HG03139 (cell line): ENCODE data around the gene RILPL2.
"Not testable (repeated sequence)": the region's sequence is repeated elsewhere in the genome, so short reads cannot be mapped to it uniquely, and the experiment has no call there.

Experiments used
- ATAC-seq: cut with Tn5 transposase; IDR thresholded peaks from one replicate; pipeline ENCODE4 v1.9.1; 2021; ENCODE audit not compliant: unreplicated experiment

Gene RILPL2

DNA sequence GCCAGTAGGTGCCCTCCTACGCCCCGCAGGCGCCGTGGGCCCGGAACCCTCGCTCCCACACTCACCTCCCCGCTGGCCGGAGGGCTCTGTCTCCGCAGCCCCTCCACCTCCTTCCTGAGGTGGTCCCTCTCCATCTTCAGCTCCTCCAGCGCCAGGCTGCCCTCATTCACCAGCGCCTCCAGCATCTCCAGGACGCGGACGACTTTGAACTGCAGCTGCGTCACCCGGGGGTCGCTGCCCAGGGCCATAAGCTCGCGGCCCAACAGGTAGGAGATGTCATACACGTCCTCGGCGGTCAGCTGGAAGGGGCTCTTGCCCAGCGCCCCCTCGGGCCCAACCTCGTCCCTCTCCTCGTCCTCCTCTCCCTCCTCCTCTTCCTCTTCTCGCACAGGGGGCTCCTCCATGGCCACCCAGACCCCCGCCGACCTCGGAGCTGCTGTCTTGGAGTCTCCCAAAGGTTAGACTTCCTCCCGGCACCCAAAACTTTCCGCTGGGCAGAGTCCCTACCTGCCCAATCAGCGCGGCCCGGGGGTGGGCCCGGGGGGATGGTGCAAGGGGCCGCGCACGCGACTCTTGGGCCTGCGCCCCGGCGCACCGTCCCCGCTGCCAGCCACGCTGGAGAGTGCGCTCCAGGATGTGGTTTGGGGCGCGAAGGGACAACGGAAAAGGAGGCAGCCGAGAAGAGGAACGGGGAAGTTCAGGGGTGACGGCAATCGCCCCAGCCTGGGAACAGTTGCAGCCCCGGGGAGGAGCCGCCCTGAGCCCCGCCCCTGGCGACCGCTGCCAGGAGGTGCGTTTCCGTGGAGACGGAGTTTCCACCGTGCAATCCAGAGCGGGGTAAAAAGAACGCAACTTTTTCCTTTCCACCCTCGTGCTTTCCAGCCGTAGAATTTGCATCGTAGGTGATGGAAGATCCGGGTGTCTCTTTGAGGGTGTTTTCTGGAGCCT is at the start of gene RILPL2:
Gene RILPL2 (minus strand): TSS at position 668 of the 948 bp plus-strand sequence. CDS start 264 bp downstream, at position 404.
- peak; percentile 61 for ATAC-seq

DNA sequence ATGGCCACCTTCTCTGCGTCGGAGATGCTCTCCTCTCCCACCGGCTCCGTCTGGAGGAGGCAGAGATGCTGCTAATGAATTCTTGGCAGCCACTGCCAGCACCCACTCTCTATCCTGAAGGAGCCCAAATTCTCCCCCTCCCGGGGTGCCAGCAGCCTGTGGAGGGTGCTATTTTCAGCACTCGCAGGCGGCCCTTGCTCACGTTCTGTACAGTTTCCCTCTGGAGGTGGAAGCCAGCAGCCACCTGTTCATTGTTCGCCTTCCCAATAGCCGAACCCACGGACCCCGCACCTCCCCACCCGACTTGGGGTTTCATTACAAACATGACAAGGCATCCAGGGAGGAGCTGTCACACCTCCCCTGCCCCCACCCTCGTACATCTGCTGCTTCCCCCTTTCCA is 49.3 kb upstream of the RILPL2 start:
- no peak for ATAC-seq

GRCh38 chr12:123483602-123484248 is 47.2 kb upstream of the RILPL2 start:
- ATAC-seq: no peak

- ATAC-seq: no peak
Observed at GRCh38 chr12:123482876-123483275, 46.4 kb upstream of the RILPL2 start.

DNA sequence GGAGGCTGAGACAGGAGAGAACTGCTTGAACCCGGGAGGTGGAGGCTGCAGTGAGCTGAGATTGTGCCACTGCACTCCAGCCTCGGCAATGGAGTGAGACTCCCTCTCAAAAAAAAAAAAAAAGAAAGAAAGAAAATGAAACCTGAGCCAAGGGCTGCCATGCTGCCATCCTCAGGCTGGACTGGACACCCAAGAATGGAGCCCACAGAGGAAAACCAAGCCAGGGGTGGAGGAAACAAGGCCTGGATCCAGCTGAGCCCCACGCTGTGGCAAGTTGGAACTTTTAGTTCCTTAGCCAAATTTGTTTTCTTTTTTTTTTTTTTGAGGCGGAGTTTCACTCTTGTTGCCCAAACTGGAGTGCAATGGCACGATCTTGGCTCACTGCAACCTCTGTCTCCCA is 44.8 kb upstream of the RILPL2 start:
- ATAC-seq: not testable (repeated sequence)

DNA sequence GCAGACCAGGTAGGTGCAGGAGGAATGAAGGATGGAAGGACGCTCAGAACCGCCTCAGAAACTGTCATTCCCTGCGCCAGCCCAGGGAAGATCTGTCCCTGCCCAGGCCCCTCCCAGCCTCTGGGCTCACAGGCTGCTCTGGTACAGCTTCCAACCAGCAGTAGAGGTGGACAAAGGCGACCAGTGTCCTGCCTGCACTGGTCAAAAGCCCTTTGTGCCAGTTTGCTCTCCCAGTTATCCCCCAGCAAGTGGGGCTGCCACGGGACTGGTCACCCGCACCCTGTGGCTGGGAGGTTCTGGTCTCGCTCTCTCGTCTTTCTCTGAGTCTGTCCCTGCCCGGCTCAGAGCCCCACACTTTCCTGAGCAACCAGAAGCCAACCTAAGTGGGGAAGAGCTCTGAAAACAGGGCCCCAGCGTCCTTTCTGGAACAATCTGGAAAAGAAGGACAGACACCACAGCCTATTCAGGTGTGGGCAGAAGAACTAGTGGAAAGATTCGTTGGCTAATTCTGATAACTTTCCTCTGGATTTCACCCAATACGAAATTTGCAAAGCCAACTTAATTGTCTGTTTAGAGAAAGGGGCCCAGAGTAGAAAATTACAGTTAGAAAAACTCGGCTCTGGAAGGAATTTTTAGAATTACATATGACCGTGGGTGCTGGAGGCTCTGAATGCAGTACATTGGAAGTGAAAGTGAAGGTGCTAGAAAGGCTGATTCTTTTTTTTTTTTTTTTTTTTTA is 43.1 kb upstream of the RILPL2 start:
- no peak for ATAC-seq

GRCh38 chr12:123478762-123479161 is 42.3 kb upstream of the RILPL2 start:
- ATAC-seq: no peak

DNA sequence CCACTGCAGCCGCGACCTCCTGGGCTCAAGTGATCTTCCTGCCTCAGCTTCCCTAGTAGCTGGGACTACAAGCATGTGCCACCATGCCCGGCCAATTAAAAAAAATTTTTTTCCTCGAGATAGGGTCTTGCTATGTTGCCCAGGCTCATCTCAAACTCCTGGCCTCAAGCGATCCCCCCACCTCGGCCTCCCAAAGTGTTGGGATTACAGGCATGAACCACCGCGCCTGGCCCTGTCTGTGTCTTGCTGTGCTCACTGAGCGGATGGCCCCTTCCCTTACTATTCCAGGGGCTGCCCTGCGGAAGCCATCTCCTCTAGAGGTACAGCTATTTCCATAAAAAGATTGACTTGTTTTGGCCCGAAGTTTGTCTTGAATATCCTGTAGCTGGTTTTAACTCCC is 41.6 kb upstream of the RILPL2 start:
- no peak for ATAC-seq

- no peak for ATAC-seq
Observed at GRCh38 chr12:123475246-123475703, 38.8 kb upstream of the RILPL2 start.

- no peak for ATAC-seq
Observed at GRCh38 chr12:123474485-123475245, 38.2 kb upstream of the RILPL2 start.

GRCh38 chr12:123472438-123472849 is 36.0 kb upstream of the RILPL2 start:
- no peak for ATAC-seq

DNA sequence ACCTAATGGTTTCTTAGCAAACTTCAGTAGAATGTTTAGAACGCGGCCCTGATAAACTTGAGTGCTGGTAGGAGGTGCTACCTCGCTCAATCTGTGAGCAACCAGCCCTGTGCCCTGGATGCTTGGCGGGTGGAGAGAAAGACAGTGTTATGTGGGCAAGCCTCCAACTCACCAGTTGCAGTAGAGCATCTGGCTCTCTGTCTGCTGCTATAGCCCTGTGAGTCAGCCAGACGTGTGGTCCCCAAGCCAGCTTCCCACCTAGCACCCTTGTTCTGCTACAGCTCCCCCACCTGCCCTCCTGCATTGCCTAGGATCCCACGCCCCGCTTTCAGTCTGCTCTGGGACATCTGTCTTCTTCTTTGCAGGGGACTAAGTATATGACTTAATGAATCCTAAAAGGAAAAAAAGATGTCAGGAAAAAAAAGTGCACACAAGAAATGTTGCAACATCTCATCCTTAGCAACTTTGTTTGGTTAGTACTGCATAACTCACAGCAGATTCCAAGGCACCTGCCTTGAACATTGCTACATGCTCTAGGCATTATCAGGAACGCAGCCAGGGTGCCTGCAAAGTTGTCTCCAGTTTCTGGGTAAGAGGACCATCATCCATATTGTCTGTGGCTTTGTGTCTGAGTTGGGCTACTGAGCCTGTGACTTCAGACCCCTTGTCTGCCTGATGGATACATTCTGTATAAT is 35.0 kb upstream of the RILPL2 start:
- no peak for ATAC-seq

- ATAC-seq: no peak
Observed at GRCh38 chr12:123469978-123470377, 33.5 kb upstream of the RILPL2 start.

DNA sequence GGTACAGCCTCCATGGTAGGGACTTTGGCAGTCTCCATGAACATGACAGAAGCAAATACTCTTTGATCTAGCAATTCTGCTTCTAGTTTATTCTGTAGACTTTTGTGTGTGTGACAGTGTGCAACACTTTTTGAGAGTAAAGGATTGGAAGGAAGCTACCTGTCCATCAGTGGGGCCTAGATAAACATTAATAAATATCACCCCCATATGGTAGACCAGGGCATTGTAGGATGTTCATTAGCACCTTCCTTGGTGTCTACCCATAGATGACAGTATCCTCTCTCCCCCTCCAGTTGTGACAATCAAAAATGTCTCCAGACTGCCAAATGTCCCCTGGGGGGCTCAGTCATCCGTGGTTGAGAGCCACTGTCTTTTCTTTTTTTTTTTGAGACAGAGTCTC is 32.3 kb upstream of the RILPL2 start:
- ATAC-seq: peak; percentile 70

GRCh38 chr12:123465084-123465483 is 28.6 kb upstream of the RILPL2 start:
- ATAC-seq: no peak

GRCh38 chr12:123463174-123463573 is 26.7 kb upstream of the RILPL2 start:
- not testable (repeated sequence) for ATAC-seq

GRCh38 chr12:123457980-123458779 is 21.7 kb upstream of the RILPL2 start, which contains the start of gene SNRNP35:
TSS of gene SNRNP35 (plus strand) at chr12:123458139. CDS start at chr12:123465541, 7,402 bp downstream.
- ATAC-seq: no peak

GRCh38 chr12:123453165-123453564 is 16.7 kb upstream of the RILPL2 start:
- ATAC-seq: no peak

GRCh38 chr12:123452276-123452550 is 15.7 kb upstream of the RILPL2 start:
- ATAC-seq: not testable (repeated sequence)
